OCI-LY1 (cell line): Measurements from ENCODE around the gene CRY2.

Experiments
- EZH2 ChIP-seq: fragments of 200-600 bp; sonication (generic), shearing (Covaris generic); IDR thresholded peaks from 2 replicates; pipeline ENCODE4 v1.8.0; 2017; ENCODE audit warnings: borderline replicate concordance, mixed run types, mild to moderate bottlenecking, antibody characterized with exemption, low read length, moderate library complexity, mixed read lengths
- TF ChIP-seq, protein P1 (sequence below): fragments of 200-600 bp; sonication (generic), shearing (Covaris generic); IDR thresholded peaks from 2 replicates; pipeline ENCODE4 v1.5.1; 2017; ENCODE audit warnings: mild to moderate bottlenecking, antibody characterized with exemption, low read length, moderate library complexity, mixed read lengths

DNA sequence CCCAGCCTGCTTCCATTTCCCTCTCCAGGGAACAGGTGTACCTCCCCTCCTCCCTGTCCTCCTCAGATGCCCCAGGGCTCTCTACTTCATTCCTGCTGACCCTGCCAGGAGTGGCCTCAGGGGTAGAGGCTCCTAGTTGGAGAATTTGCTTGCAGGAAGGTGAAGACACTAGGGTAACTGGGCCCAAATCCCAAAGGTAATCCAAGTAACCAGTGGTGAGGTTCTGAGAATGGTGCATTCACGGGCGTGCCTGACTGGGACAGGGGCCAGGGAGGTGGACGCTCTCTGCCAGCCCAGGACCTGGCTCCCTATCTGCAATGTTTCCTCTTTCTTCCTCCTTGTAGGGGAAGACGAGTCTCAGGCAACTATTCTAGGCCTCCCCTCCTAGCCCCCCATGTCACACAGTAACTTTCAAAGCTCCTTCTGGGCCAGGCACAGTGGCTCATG lies 39.5 kb upstream of the CRY2 start:
- TF ChIP-seq EZH2: no peak
- TF ChIP-seq, protein P1, sequence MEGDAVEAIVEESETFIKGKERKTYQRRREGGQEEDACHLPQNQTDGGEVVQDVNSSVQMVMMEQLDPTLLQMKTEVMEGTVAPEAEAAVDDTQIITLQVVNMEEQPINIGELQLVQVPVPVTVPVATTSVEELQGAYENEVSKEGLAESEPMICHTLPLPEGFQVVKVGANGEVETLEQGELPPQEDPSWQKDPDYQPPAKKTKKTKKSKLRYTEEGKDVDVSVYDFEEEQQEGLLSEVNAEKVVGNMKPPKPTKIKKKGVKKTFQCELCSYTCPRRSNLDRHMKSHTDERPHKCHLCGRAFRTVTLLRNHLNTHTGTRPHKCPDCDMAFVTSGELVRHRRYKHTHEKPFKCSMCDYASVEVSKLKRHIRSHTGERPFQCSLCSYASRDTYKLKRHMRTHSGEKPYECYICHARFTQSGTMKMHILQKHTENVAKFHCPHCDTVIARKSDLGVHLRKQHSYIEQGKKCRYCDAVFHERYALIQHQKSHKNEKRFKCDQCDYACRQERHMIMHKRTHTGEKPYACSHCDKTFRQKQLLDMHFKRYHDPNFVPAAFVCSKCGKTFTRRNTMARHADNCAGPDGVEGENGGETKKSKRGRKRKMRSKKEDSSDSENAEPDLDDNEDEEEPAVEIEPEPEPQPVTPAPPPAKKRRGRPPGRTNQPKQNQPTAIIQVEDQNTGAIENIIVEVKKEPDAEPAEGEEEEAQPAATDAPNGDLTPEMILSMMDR: no peak
